ENCODE measurements around the gene GLYATL3. TPM values are rescaled to one million over a fixed set of nuclear protein-coding genes. Genes with fewer than 3 reads are reported as not detected.

The GLYATL3 gene
- total RNA-seq, 1 experiment from 2014 or later, result not detected

DNA sequence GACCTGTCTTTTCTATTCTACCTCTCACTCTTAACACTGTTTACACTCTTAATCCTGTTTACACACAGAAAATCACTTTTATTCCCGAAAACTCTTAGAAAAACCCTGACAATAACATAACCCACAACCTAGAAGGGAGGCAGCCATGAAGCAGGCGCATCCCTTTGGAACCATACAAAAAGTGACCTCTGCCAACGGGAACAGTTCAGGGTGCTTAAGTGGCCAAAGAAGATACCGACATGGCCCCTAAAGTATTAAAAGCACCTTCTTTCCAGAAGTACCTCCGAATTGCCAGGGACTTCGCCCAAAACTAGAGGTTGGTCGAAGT, 37.2 kb upstream of the GLYATL3 start:
- Histone ChIP-seq H2AFZ (ENCODE audit: low read length) (peak overlapping the region; percentile 88), H3K27ac (ENCODE audit: low read length) (peak overlapping the region; percentile 38), H3K9me2 (replicated peaks; ENCODE audit: low read length) (no peaks in the 10 kb centered on the region), H3K79me2 (ENCODE audit: low read length) (peaks cover 74% of the 10 kb centered on the region), H3K9ac (ENCODE audit: low read length) (peak overlapping the region; percentile 83), H3K36me3 (ENCODE audit: low read depth, low read length) (no peaks in the 10 kb centered on the region), H3F3A (ENCODE audit: low read length, unreplicated experiment) (no peaks in the 10 kb centered on the region), H4K20me1 (ENCODE audit: low read length) (no peaks in the 10 kb centered on the region), H3K9me3 (ENCODE audit: low read length) (no peaks in the 10 kb centered on the region), H3K4me2 (ENCODE audit: low read length) (peak overlapping the region; percentile 97), H3K4me3 (ENCODE audit: low read length) (peak overlapping the region; percentile 85), H3K4me1 (ENCODE audit: insufficient read depth, low read length) (peaks cover 18% of the 10 kb centered on the region), H3K27me3 (ENCODE audit: low read length) (no peaks in the 10 kb centered on the region)
- ATAC-seq, result peak; percentile 35
- POLR2A ChIA-PET (ENCODE audit: unreplicated experiment), result no interaction called here
- TF ChIP-seq EZH2 (IDR thresholded peaks at IDR 0.05; ENCODE audit: low read length, unreplicated experiment) (no peak), EZH2phosphoT487 (IDR thresholded peaks at IDR 0.05; ENCODE audit: borderline replicate concordance, low read length) (no peak)
- TF ChIP-seq, protein P1, sequence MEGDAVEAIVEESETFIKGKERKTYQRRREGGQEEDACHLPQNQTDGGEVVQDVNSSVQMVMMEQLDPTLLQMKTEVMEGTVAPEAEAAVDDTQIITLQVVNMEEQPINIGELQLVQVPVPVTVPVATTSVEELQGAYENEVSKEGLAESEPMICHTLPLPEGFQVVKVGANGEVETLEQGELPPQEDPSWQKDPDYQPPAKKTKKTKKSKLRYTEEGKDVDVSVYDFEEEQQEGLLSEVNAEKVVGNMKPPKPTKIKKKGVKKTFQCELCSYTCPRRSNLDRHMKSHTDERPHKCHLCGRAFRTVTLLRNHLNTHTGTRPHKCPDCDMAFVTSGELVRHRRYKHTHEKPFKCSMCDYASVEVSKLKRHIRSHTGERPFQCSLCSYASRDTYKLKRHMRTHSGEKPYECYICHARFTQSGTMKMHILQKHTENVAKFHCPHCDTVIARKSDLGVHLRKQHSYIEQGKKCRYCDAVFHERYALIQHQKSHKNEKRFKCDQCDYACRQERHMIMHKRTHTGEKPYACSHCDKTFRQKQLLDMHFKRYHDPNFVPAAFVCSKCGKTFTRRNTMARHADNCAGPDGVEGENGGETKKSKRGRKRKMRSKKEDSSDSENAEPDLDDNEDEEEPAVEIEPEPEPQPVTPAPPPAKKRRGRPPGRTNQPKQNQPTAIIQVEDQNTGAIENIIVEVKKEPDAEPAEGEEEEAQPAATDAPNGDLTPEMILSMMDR (conservative IDR thresholded peaks at IDR 0.05; ENCODE audit: low read depth, low read length), result no peak
- BruUV-seq (replicated peaks), result TSS peak; percentile 76
- no peak for DNase-seq
- intact Hi-C loops (cut with micrococcal nuclease), result loop anchor here (2.0 kb wide), 1 partner anchor 386 kb away; no protein-coding TSS in a partner anchor
- CTCF ChIA-PET, result interaction anchor here (1.0 kb wide), 1 partner anchor 53 kb away, joined by 3 read pairs; no protein-coding TSS in a partner anchor

DNA sequence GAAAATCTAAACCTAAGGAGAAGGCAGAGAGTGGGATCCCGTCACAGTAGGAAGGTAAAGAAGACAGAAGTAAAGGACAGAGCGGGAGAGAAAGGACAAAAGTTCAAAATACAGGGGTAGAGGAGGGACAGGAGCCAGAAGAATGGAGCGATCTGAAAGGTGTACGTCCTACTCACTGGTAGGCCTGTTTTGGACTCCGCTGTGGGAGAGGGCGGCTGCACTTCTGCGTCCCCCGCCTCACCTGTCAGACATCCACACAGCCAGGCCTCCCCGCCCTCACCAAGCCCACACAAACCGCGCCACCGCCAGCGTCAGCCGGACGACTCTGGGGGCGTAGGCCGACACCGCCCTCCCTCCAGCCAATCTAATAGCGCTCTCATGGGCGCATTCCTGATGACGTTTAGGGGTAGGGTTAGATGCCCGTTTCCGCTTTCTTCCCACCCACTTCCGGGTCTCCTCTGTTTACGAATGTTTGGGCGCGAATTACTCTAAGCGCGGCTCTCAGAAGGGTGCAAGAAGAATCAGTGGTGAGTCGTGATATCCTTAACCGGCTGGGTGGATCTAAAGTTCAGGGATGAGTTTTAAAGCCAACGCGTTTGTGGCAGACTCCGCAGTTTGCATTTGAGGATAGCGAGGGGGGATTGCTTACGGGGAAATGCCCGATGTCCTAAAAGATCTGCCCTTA, 36.7 kb upstream of the GLYATL3 start, which contains the start of the genes CENPQ and MMUT:
TSS of gene CENPQ (plus strand) at position 444 of the 685 bp plus-strand sequence. CDS start 6,807 bp downstream, outside the sequence.
TSS of gene MMUT (minus strand) at position 327 of the 685 bp plus-strand sequence. CDS start 3,787 bp downstream, outside the sequence.
- ATAC-seq (peak; percentile 97), DNase-seq (peak; percentile 96)
- peak within 1 kb of the TSS; percentile 97 for H3K4me2 ChIP-seq (ENCODE audit: low read length)
- H3K36me3 ChIP-seq (ENCODE audit: low read depth, low read length), result no peaks in the 10 kb centered on the region
- BruUV-seq (replicated peaks), result no TSS peak
- H3K9me2 ChIP-seq (replicated peaks; ENCODE audit: low read length), result no peaks in the 10 kb centered on the region
- intact Hi-C loops (cut with micrococcal nuclease), result loop anchor here (2.0 kb wide), 1 partner anchor 386 kb away; no protein-coding TSS in a partner anchor
- no peaks in the 10 kb centered on the region for H3K9me3 ChIP-seq (ENCODE audit: low read length)
- peak within 1 kb of the TSS; percentile 88 for H2AFZ ChIP-seq (ENCODE audit: low read length)
- TF ChIP-seq EZH2 (IDR thresholded peaks at IDR 0.05; ENCODE audit: low read length, unreplicated experiment) (no peak), EZH2phosphoT487 (IDR thresholded peaks at IDR 0.05; ENCODE audit: borderline replicate concordance, low read length) (no peak)
- TF ChIP-seq, protein P1 (conservative IDR thresholded peaks at IDR 0.05; ENCODE audit: low read depth, low read length), result no peak
- no peaks in the 10 kb centered on the region for H3K27me3 ChIP-seq (ENCODE audit: low read length)
- peak within 1 kb of the TSS; percentile 83 for H3K9ac ChIP-seq (ENCODE audit: low read length)
- no peaks in the 10 kb centered on the region for H4K20me1 ChIP-seq (ENCODE audit: low read length)
- no peaks in the 10 kb centered on the region for H3F3A ChIP-seq (ENCODE audit: low read length, unreplicated experiment)
- POLR2A ChIA-PET (ENCODE audit: unreplicated experiment), result no interaction called here
- H3K4me3 ChIP-seq (ENCODE audit: low read length), result peak within 1 kb of the TSS; percentile 85
- CTCF ChIA-PET, result no interaction called here
- H3K27ac ChIP-seq (ENCODE audit: low read length), result peak within 1 kb of the TSS; percentile 38
- peaks cover 79% of the 10 kb centered on the region for H3K79me2 ChIP-seq (ENCODE audit: low read length)
- peaks cover 18% of the 10 kb centered on the region for H3K4me1 ChIP-seq (ENCODE audit: insufficient read depth, low read length)

GRCh38 chr6:49463612-49463967, 36.1 kb upstream of the GLYATL3 start:
- H3K27me3 ChIP-seq (ENCODE audit: low read length), result no peaks in the 10 kb centered on the region
- H3F3A ChIP-seq (ENCODE audit: low read length, unreplicated experiment), result no peaks in the 10 kb centered on the region
- no peaks in the 10 kb centered on the region for H4K20me1 ChIP-seq (ENCODE audit: low read length)
- H3K4me3 ChIP-seq (ENCODE audit: low read length), result peak overlapping the region; percentile 85
- no peaks in the 10 kb centered on the region for H3K9me2 ChIP-seq (replicated peaks; ENCODE audit: low read length)
- H3K36me3 ChIP-seq (ENCODE audit: low read depth, low read length), result no peaks in the 10 kb centered on the region
- peak overlapping the region; percentile 27; the same call in 1 of the 2 replicates for H3K27ac ChIP-seq (ENCODE audit: low read length)
- peak overlapping the region; percentile 83 for H3K9ac ChIP-seq (ENCODE audit: low read length)
- H3K9me3 ChIP-seq (ENCODE audit: low read length), result no peaks in the 10 kb centered on the region
- H2AFZ ChIP-seq (ENCODE audit: low read length), result peak overlapping the region; percentile 88
- no peak for TF ChIP-seq EZH2phosphoT487 (IDR thresholded peaks at IDR 0.05; ENCODE audit: borderline replicate concordance, low read length)
- CTCF ChIA-PET, result no interaction called here
- ATAC-seq (peak; percentile 16), DNase-seq (no peak)
- peak overlapping the region; percentile 97 for H3K4me2 ChIP-seq (ENCODE audit: low read length)
- POLR2A ChIA-PET (ENCODE audit: unreplicated experiment), result no interaction called here
- peaks cover 18% of the 10 kb centered on the region for H3K4me1 ChIP-seq (ENCODE audit: insufficient read depth, low read length)
- peaks cover 81% of the 10 kb centered on the region for H3K79me2 ChIP-seq (ENCODE audit: low read length)
- intact Hi-C loops (cut with micrococcal nuclease), result loop anchor here (2.0 kb wide), 1 partner anchor 385 kb away; no protein-coding TSS in a partner anchor
- BruUV-seq (replicated peaks), result TSS peak; percentile 87

All from PC-3 (cell line).